Stimulated activated CD8-positive, alpha-beta memory T cell treated with anti-CD3 and anti-CD28 coated beads, Interleukin-7, amount 100 ng/mL, for 48 hours (primary cell): Measurements from ENCODE around the gene PTMA.
"Not testable (repeated sequence)": the region's sequence is repeated elsewhere in the genome, so short reads cannot be mapped to it uniquely, and the experiment has no call there.

Source experiments
- DNase-seq, 2 donors: peaks; one replicate each; pipeline ENCODE4 v3.0.0-alpha.2; 2020; ENCODE audit warnings: low read depth in 1 of 2; ENCODE audit errors: extremely low read depth in 1 of 2

PTMA gene

GRCh38 chr2:231749016-231749415 is 40.7 kb downstream of the PTMA start:
- DNase-seq: not testable (repeated sequence)

- no peak for DNase-seq
These were observed 42.9 kb downstream of the PTMA start for GRCh38 chr2:231751042-231751815.

- DNase-seq: no peak
These were observed 43.7 kb downstream of the PTMA start for GRCh38 chr2:231752061-231752460.

GRCh38 chr2:231761735-231762134 is 53.4 kb downstream of the PTMA start:
- no peak for DNase-seq
